SKM-1 treated with dmso at 0.1 percent for 144 hours (cell line): Measurements from ENCODE around the gene BCR.

Experiments used
- DNase-seq: peaks from one replicate; lab custom pipeline; 2025; ENCODE audit not compliant: unreplicated experiment; lab: John Stamatoyannopoulos, UW

Gene BCR

GRCh38 chr22:23242473-23243001 lies 62.2 kb downstream of the BCR start:
- DNase-seq = no peak

GRCh38 chr22:23243006-23243573 lies 62.8 kb downstream of the BCR start:
- DNase-seq = no peak

GRCh38 chr22:23243859-23244689 lies 63.8 kb downstream of the BCR start:
- no peak for DNase-seq

GRCh38 chr22:23244690-23245044 lies 64.4 kb downstream of the BCR start:
- DNase-seq = no peak

- DNase-seq = no peak
Observed at GRCh38 chr22:23245045-23245798, 64.9 kb downstream of the BCR start.

GRCh38 chr22:23245799-23246136 lies 65.5 kb downstream of the BCR start:
- DNase-seq = no peak

- no peak for DNase-seq
Observed at GRCh38 chr22:23246982-23247766, 66.9 kb downstream of the BCR start.

- DNase-seq = no peak
Observed at GRCh38 chr22:23248583-23248982, 68.3 kb downstream of the BCR start.

- DNase-seq = no peak
Observed at GRCh38 chr22:23250056-23250784, 69.9 kb downstream of the BCR start.

GRCh38 chr22:23250785-23251363 lies 70.6 kb downstream of the BCR start:
- no peak for DNase-seq

- no peak for DNase-seq
Observed at GRCh38 chr22:23251445-23252093, 71.3 kb downstream of the BCR start.

GRCh38 chr22:23253475-23254055 lies 73.3 kb downstream of the BCR start:
- no peak for DNase-seq

- DNase-seq = no peak
Observed at GRCh38 chr22:23255506-23256170, 75.3 kb downstream of the BCR start.

- no peak for DNase-seq
Observed at GRCh38 chr22:23256171-23256932, 76.0 kb downstream of the BCR start.

GRCh38 chr22:23256986-23257888 lies 76.9 kb downstream of the BCR start:
- DNase-seq = no peak

GRCh38 chr22:23257889-23258825 lies 77.8 kb downstream of the BCR start:
- DNase-seq = no peak
